ENCODE measurements around the gene SPATA12. TPM values are rescaled to one million over a fixed set of nuclear protein-coding genes. Genes with fewer than 3 reads are reported as not detected.

The SPATA12 gene
- total RNA-seq, 1 experiment from 2014 or later = 0.47 TPM

DNA sequence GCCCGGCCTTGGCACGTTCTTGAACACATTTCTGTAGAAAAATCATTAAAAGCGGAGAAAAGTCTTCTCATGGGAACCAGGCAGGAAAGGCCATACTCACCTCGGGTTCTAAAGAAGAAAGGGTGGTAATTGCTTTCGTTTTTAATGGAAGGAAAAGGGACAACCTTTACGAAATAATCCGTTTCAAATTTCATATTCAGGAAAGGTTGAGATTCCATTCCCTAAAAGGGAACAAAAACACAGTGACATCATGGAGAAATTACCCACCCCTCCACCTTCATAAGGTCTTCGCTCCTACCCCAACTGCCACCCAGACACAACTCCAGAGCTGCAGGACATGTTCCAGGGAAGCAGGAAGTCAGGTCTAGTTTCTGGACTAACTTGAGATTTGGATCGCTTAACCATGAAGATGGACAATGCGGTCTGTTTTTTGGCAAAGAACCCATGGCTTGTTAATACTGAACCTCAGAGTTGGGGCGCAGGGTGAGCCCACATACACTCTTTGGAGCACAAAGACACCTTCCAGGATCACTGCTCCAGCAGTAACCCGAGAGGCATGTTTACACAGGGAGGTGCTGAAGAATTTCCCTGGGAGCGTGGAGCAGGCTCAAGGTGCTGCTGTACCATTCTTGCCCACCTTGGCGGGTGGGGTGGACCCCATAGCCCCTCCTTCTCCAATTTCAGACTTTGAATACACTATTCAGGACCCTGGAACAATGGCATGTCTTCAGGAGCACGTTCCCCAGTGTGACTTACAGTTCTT, 49.2 kb downstream of the SPATA12 start:
- no peaks in the 10 kb centered on the region for H3F3A ChIP-seq (ENCODE audit: low read length, unreplicated experiment)
- H3K9ac ChIP-seq (ENCODE audit: low read length) = no peak overlapping the region
- no peaks in the 10 kb centered on the region for H3K9me2 ChIP-seq (replicated peaks; ENCODE audit: low read length)
- H4K20me1 ChIP-seq (ENCODE audit: low read length) = no peaks in the 10 kb centered on the region
- no peaks in the 10 kb centered on the region for H3K79me2 ChIP-seq (ENCODE audit: low read length)
- CTCF ChIA-PET = interaction anchor here (1.4 kb wide), 1 partner anchor 38 kb away, joined by 4 read pairs; no protein-coding TSS in a partner anchor
- H3K9me3 ChIP-seq (ENCODE audit: low read length) = no peaks in the 10 kb centered on the region
- no peak for TF ChIP-seq EZH2 (IDR thresholded peaks at IDR 0.05; ENCODE audit: low read length, unreplicated experiment)
- TF ChIP-seq, protein P1, sequence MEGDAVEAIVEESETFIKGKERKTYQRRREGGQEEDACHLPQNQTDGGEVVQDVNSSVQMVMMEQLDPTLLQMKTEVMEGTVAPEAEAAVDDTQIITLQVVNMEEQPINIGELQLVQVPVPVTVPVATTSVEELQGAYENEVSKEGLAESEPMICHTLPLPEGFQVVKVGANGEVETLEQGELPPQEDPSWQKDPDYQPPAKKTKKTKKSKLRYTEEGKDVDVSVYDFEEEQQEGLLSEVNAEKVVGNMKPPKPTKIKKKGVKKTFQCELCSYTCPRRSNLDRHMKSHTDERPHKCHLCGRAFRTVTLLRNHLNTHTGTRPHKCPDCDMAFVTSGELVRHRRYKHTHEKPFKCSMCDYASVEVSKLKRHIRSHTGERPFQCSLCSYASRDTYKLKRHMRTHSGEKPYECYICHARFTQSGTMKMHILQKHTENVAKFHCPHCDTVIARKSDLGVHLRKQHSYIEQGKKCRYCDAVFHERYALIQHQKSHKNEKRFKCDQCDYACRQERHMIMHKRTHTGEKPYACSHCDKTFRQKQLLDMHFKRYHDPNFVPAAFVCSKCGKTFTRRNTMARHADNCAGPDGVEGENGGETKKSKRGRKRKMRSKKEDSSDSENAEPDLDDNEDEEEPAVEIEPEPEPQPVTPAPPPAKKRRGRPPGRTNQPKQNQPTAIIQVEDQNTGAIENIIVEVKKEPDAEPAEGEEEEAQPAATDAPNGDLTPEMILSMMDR (conservative IDR thresholded peaks at IDR 0.05; ENCODE audit: low read depth, low read length) = no peak
- TF ChIP-seq EZH2phosphoT487 (IDR thresholded peaks at IDR 0.05; ENCODE audit: borderline replicate concordance, low read length) = no peak
- H3K27me3 ChIP-seq (ENCODE audit: low read length) = no peaks in the 10 kb centered on the region
- DNase-seq (no peak), ATAC-seq (peak; percentile 46; the same call in 1 of the 2 replicates)
- H3K4me1 ChIP-seq (ENCODE audit: insufficient read depth, low read length) = no peaks in the 10 kb centered on the region; the same call in 1 of the 2 replicates
- no peak overlapping the region for H2AFZ ChIP-seq (ENCODE audit: low read length)
- no peak overlapping the region for H3K4me2 ChIP-seq (ENCODE audit: low read length)
- intact Hi-C loops (cut with micrococcal nuclease) = no loop called here
- POLR2A ChIA-PET (ENCODE audit: unreplicated experiment) = no interaction called here
- H3K27ac ChIP-seq (ENCODE audit: low read length) = no peak overlapping the region
- H3K4me3 ChIP-seq (ENCODE audit: low read length) = no peak overlapping the region
- BruUV-seq (replicated peaks) = no TSS peak
- H3K36me3 ChIP-seq (ENCODE audit: low read depth, low read length) = no peaks in the 10 kb centered on the region

GRCh38 chr3:57110214-57110613, 49.8 kb downstream of the SPATA12 start:
- Histone ChIP-seq H2AFZ (ENCODE audit: low read length) (no peak overlapping the region), H3K4me1 (ENCODE audit: insufficient read depth, low read length) (no peaks in the 10 kb centered on the region; the same call in 1 of the 2 replicates), H3F3A (ENCODE audit: low read length, unreplicated experiment) (no peaks in the 10 kb centered on the region), H3K4me3 (ENCODE audit: low read length) (no peak overlapping the region), H3K79me2 (ENCODE audit: low read length) (no peaks in the 10 kb centered on the region), H3K27ac (ENCODE audit: low read length) (no peak overlapping the region), H3K9me2 (replicated peaks; ENCODE audit: low read length) (no peaks in the 10 kb centered on the region), H3K9me3 (ENCODE audit: low read length) (no peaks in the 10 kb centered on the region), H3K9ac (ENCODE audit: low read length) (no peak overlapping the region), H3K4me2 (ENCODE audit: low read length) (no peak overlapping the region), H4K20me1 (ENCODE audit: low read length) (no peaks in the 10 kb centered on the region), H3K27me3 (ENCODE audit: low read length) (no peaks in the 10 kb centered on the region), H3K36me3 (ENCODE audit: low read depth, low read length) (no peaks in the 10 kb centered on the region)
- TF ChIP-seq EZH2phosphoT487 (IDR thresholded peaks at IDR 0.05; ENCODE audit: borderline replicate concordance, low read length) (no peak), EZH2 (IDR thresholded peaks at IDR 0.05; ENCODE audit: low read length, unreplicated experiment) (no peak)
- TF ChIP-seq, protein P1 (conservative IDR thresholded peaks at IDR 0.05; ENCODE audit: low read depth, low read length) = no peak
- ChIA-PET CTCF (interaction anchor here (1.4 kb wide), 1 partner anchor 37 kb away, joined by 4 read pairs; no protein-coding TSS in a partner anchor), POLR2A (ENCODE audit: unreplicated experiment) (no interaction called here)
- no TSS peak for BruUV-seq (replicated peaks)
- intact Hi-C loops (cut with micrococcal nuclease) = no loop called here
- DNase-seq (no peak), ATAC-seq (no peak)

DNA sequence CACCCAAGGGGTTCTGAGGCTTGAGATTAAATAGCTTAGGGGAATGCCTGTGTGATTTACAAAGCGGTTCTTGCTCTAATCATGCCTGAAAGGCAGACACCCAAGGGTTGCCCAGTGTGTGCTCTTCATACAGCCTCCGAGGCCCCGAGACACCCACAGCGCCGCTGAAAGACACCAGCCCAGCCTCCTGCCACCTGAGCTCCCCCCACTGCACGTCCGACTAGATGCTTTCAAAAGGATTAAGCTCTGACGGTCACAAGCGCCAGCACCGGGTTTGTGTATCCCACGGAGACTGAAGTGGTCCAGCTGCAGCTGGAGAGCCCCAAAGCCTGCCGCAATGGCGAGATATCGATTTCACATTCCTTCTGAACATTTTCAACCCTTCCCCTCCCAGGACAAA, 50.3 kb downstream of the SPATA12 start:
- CTCF ChIA-PET = interaction anchor here (0.6 kb wide), 1 partner anchor 11 kb away, joined by 3 read pairs; no protein-coding TSS in a partner anchor
- Histone ChIP-seq H3K4me2 (ENCODE audit: low read length) (no peak overlapping the region), H3K4me3 (ENCODE audit: low read length) (no peak overlapping the region), H3K9me2 (replicated peaks; ENCODE audit: low read length) (no peaks in the 10 kb centered on the region), H3K79me2 (ENCODE audit: low read length) (no peaks in the 10 kb centered on the region), H2AFZ (ENCODE audit: low read length) (no peak overlapping the region), H3K4me1 (ENCODE audit: insufficient read depth, low read length) (no peaks in the 10 kb centered on the region; the same call in 1 of the 2 replicates), H3K36me3 (ENCODE audit: low read depth, low read length) (no peaks in the 10 kb centered on the region), H3K27ac (ENCODE audit: low read length) (no peak overlapping the region), H3F3A (ENCODE audit: low read length, unreplicated experiment) (no peaks in the 10 kb centered on the region), H4K20me1 (ENCODE audit: low read length) (no peaks in the 10 kb centered on the region), H3K9ac (ENCODE audit: low read length) (no peak overlapping the region), H3K27me3 (ENCODE audit: low read length) (no peaks in the 10 kb centered on the region), H3K9me3 (ENCODE audit: low read length) (no peaks in the 10 kb centered on the region)
- ATAC-seq (no peak), DNase-seq (no peak)
- intact Hi-C loops (cut with micrococcal nuclease) = no loop called here
- TF ChIP-seq EZH2phosphoT487 (IDR thresholded peaks at IDR 0.05; ENCODE audit: borderline replicate concordance, low read length) (no peak), EZH2 (IDR thresholded peaks at IDR 0.05; ENCODE audit: low read length, unreplicated experiment) (no peak)
- TF ChIP-seq, protein P1 (conservative IDR thresholded peaks at IDR 0.05; ENCODE audit: low read depth, low read length) = no peak
- POLR2A ChIA-PET (ENCODE audit: unreplicated experiment) = no interaction called here
- no TSS peak for BruUV-seq (replicated peaks)
